HFF-Myc (cell line): ENCODE results near the gene ZFP62.

Experiments used
- DNase-seq: peaks from one replicate; pipeline ENCODE4 v3.0.0-alpha.2; 2011; ENCODE audit warnings: low read depth; ENCODE audit errors: extremely low read depth
- H3K4me3 ChIP-seq: replicated peaks from 2 replicates; pipeline ENCODE4 v1.5.1; 2011; ENCODE audit warnings: low read depth, mild to moderate bottlenecking, control low read depth, low read length
- TF ChIP-seq, protein P1 (sequence below): IDR thresholded peaks from 2 replicates; pipeline ENCODE4 v1.5.1; 2012; ENCODE audit warnings: mild to moderate bottlenecking, low read depth, low read length, control low read depth; ENCODE audit errors: missing control alignments

Gene ZFP62

DNA sequence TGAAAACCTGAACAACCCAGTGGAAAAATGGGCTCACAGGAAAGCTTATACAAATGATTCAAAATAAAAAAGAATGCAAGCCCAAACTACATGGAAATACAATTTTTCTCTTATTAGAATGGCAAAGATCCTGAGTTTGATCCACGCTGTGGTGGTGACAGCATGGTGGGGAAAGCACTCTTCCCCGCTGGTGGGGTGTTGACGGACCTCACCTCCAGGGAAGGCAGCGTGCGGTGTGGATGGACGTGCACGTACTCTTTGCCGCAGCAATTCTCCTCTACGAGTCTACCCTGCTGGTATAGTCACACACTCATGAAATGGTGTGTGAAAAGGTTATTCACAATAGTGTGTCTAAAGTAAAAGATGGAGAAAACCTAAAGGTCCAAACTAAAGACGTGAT, 5.9 kb upstream of the ZFP62 start:
- H3K4me3 ChIP-seq: no peak overlapping the region
- no peak for DNase-seq
- TF ChIP-seq, protein P1, sequence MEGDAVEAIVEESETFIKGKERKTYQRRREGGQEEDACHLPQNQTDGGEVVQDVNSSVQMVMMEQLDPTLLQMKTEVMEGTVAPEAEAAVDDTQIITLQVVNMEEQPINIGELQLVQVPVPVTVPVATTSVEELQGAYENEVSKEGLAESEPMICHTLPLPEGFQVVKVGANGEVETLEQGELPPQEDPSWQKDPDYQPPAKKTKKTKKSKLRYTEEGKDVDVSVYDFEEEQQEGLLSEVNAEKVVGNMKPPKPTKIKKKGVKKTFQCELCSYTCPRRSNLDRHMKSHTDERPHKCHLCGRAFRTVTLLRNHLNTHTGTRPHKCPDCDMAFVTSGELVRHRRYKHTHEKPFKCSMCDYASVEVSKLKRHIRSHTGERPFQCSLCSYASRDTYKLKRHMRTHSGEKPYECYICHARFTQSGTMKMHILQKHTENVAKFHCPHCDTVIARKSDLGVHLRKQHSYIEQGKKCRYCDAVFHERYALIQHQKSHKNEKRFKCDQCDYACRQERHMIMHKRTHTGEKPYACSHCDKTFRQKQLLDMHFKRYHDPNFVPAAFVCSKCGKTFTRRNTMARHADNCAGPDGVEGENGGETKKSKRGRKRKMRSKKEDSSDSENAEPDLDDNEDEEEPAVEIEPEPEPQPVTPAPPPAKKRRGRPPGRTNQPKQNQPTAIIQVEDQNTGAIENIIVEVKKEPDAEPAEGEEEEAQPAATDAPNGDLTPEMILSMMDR: no peak

DNA sequence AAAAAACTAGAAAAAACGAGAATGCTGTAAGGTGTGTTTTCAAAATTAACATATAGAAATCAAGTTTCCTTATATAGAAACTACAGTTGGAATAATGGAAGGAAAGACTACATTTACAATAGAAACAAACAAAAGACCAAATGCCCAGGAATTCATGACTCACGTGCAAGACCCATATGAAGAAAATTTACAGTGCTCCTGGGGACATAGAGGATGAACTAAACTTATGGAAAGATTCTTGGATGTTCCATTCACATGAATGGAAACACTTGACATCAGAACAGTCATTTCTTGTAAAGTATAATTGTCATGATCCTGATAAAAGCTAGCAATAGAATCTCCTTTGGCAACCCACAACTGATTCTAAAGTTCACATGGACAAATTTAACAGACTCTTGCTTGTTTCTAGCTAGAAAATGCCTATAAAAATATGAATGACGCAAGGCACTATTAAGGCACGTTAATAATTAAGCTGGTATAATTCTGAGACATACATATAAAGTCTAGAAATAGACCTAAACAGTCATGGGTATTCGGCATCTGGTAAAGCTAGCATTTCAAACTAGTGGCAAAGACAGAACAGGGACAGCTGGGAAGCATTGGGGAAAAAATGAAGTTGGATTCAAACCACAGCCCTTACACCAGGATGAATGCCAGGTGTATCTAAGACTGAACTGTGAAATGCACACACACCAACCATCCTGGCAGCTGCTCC, 5.1 kb upstream of the ZFP62 start:
- TF ChIP-seq, protein P1: no peak
- H3K4me3 ChIP-seq: no peak overlapping the region
- no peak for DNase-seq

DNA sequence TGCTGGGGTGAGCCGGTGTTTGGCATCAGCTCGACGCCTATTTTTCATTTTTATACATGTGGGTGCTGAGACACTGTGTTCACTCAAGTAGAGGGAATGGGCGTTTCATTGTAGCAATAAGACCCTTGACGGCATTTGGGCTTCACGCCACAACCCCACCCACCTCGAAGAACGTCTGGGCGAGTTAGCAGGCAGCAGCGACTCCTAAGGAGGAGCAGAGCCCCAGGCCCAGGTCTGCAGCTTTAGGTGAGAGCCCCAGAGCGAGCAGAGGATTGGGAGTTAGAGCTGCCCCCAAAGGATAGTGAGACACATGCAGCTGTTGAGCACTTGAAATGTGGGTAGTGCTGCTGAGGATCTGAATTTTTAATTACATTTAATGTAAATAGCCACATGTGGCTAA, 1.6 kb upstream of the ZFP62 start:
- DNase-seq: no peak
- no peak overlapping the region for H3K4me3 ChIP-seq
- TF ChIP-seq, protein P1: no peak

DNA sequence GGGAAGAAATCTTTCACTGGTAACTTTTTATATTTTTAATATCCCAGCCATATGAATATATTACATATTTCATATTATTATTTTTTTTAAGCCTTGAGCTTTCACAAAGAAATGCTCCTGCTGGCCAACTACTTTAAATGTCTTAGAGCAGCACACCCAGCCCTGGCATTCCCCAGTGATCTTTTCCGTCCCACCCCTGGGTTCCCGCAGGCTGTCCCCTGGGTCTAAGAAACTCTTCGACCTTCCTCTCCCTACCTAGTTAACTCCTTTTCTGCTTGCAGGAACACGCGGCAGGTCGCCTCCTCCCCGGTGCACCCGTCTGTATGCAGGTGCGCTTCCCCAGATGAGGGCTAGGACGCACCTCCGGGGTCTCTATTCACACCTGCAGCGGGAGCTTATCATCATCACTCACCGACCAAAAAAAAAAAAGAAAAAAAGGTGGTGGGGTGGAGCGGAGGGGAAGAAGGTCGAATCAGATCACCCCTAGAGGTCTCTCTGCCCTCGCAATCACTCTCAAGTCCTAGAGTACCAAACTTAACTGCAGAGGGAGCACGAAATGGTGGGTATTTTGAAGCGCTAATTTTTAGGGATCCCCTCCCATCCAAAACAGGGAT, 696 bp downstream of the ZFP62 start:
- peak overlapping the region; percentile 88 for H3K4me3 ChIP-seq
- DNase-seq: no peak
- TF ChIP-seq, protein P1: peak; percentile 4

DNA sequence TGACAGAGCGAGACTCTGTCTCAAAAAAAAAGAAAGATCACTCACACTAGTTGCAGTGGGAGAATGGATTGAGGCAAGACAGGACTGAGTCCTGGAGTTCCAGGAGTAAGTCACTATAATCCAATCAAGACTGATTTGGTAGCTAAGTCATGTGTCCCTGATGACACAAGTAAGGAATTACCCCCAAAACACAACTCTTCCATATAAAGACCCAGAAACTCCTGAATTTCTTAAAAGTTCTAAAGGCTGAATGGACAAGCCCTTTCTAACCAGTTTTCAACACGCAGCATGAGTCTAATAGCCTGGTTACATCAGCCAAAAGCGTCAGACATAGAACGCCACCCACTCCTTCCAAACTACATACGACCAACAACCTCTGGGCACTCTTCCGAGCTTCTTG, 2.5 kb downstream of the ZFP62 start:
- no peak for DNase-seq
- H3K4me3 ChIP-seq: no peak overlapping the region
- TF ChIP-seq, protein P1: no peak

DNA sequence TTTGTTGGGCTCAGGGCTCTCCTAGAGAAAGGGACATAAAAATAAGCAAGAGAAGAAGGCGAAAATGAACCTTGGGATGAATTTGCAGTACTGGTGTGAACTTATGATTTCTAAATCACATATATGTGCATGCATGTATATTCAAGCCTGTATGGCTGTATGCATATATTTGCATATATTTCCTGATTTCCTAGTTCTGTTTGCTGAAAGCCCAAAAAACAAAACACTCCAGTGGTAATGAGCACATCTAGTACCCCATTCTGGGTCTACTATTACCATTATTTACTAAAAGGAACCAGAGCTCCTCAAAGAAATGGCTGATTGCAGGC, 7.3 kb downstream of the ZFP62 start:
- no peak for DNase-seq
- TF ChIP-seq, protein P1: no peak
- H3K4me3 ChIP-seq: no peak overlapping the region
